Measurements from ENCODE around the gene IAH1.

The IAH1 gene, protein sequence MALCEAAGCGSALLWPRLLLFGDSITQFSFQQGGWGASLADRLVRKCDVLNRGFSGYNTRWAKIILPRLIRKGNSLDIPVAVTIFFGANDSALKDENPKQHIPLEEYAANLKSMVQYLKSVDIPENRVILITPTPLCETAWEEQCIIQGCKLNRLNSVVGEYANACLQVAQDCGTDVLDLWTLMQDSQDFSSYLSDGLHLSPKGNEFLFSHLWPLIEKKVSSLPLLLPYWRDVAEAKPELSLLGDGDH

DNA sequence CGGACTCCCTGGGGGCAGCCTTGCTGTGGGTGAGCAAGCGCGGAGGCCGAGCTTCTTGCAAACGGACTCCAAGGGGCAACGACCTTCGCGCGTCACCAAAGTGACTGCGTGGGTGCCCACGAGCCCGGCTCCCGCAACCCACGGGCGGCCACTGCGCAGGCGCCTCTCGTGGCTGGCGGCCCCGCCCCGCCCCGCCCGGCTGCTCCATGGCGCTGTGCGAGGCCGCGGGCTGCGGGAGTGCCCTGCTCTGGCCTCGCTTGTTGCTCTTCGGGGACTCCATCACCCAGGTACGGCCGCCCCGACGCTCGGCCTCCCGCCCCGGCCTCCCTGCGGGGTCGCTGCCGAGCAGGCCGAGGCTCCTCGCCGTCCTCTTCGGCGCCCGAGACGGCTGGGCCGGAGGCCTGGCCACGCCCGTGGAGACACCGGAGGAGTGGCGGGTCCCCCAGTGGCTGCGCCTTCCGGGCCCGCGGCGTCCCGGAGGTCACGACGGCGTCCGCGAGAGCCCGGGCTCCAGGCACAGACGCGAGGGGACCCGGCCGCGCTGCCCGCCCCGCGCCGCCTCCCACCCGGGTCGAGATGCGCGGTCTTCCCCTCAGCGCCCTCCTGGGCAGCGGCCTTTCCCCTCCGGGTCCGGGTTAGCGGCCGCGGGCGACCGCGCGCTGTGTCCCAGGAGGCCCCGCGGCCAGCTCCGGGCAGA lies at the start of gene IAH1:
Gene IAH1, plus strand, starts transcription at position 191 of the 697 bp plus-strand sequence. Its CDS starts 16 bp downstream, at position 207.
- DNase-seq, result no peak

DNA sequence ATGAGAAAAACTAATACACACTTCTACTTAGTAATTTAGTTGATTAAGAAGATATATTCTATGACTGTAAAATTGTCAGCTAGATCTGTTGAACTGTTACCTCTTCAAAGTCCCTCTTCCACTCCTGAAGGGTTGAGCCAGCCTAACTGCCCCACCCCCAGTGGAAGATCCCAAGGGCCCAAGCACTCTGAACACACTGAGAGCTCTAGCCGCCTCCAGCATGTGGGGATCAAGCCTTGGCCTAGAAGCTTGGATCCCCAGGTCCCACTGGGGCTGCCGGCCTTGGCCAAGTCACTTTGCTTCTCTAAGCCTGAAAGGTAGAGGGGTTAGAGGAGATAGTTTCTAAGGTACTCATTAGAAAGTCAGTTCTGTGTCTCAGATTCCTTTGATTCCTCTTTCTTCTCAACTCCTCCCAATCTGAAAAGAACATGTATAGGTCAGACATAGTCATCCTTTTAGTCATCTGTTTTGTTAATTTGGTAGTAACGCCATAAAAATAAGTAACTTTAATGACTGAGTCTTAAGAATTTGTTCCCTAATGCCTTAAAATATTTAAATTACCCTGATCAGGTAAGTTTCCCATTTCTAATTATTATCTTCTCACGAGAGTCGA lies 45.3 kb upstream of the IAH1 start:
- no peak for DNase-seq

DNA sequence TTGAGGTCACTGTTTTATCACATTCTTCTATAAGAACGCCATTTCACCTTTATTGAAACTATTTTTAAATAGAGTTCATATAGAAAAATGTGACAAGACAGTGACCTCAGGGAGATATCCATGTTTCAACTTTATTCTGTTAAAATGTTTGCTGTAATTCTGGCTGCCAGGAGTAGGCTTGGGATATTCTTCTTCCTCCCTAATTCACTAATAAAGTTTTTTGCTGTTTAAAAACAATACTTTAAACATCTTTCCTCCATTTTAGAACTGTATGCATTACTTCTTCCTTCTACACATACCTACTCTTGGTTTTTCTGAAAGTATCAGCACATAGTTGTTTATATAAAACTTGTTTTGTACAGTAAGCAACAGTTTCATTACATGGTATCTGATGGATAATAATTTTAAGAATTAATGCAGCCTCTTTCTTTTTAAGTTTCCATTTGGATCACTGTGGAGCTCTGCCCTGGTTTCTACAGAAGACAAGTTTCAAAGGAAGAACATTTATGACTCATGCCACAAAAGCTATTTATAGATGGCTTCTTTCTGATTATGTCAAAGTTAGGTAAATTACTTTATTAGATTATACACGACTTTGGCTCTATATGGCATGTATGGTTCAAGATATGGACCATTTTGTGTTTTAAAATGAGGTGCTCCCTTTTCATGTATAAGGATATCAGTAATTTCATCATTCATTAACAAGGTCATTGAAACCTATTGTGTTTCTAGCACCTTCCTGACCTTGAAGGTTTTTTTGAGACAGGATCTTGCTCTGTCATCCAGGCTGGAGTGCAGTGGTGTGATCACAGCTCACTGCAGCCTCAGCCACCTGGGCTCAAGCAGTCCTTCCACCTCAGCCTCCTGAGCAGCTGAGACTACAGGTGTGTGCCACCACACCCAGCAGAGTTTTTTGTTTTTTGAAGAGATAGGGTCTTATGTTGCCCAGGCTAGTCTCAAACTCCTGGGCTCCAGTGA lies 43.7 kb upstream of the IAH1 start:
- DNase-seq, result no peak

GRCh38 chr2:9434489-9434888 lies 39.9 kb upstream of the IAH1 start:
- no peak for DNase-seq

DNA sequence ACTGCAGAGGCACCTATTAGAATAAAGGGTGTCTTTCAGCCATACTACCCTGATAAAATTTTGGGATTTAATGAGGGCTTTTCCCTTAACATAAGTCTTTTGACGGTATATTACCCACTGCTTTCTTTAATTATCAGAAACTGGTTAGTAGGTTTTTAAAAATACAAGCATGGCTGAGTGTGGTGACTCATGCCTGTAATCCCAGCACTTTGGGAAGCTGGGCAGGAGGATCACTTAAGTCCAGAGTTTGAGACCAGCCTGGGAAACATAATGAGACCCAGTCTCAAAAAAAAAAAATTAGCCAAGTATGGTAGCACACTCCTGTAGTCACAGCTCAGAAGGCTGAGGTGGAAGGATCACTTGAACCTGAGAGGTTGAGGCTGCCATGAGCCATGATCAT lies 34.8 kb upstream of the IAH1 start:
- DNase-seq, result no peak

DNA sequence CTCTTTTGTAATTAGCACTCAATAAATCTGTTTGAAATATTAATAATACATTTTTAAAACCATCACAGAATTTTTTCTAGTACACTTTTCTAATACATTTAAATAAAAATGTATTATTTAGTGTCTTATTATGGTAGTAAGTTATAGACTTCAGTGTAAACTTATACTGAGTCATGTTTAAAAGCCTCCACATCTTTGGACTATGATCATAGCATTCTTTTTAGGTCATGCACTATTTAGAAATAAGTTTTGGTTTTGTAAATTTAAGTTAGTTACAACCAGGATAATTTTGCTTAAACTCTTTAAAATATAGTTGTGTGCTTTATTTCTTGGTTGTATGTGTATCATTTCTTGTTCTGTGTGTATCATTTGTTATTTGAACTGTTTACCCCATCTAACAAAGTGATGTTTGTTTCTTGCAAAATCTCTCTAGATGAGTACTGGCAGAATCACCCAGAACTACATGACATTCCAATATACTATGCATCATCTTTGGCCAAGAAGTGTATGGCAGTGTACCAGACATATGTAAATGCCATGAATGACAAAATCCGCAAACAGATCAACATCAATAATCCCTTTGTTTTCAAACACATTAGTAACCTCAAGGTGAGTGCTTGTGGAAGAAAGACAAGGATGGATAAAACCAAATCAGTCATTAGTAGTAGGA lies 34.2 kb upstream of the IAH1 start:
- DNase-seq, result no peak

DNA sequence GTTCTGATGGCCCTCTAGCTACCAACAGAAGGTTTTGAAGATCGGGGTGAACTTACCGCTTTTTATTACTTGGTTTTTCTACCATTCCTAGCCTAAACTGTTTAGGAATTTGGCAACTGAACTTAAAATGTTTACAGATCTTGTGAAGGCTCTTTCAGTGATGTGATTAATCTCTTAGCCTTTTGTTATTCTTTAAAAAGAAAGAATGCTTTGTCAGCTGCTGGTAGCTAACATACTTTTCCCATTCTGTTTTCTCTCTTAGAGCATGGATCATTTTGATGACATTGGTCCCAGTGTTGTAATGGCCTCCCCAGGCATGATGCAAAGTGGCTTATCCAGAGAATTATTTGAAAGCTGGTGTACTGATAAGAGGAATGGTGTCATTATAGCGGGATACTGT lies 32.8 kb upstream of the IAH1 start:
- no peak for DNase-seq

DNA sequence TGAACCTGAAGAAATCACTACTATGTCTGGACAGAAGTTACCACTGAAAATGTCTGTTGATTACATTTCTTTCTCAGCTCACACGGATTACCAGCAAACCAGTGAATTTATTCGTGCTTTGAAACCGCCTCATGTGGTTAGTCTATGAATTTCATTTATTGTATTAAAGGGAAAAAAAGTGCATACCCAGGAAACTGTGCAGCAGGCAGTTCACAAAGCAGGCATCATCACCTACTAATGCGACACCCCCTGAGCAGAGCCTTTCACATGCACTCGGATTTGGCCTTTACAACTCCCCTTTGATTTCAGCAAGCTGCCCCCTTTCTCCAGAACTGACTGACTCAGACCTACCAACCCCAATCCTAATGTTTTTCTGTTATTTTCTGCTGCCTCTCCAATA lies 30.8 kb upstream of the IAH1 start:
- DNase-seq, result no peak

GRCh38 chr2:9445089-9445488 lies 29.3 kb upstream of the IAH1 start:
- DNase-seq, result no peak

GRCh38 chr2:9451231-9451630 lies 23.1 kb upstream of the IAH1 start:
- no peak for DNase-seq

GRCh38 chr2:9460441-9461017 lies 13.8 kb upstream of the IAH1 start:
- DNase-seq, result no peak

DNA sequence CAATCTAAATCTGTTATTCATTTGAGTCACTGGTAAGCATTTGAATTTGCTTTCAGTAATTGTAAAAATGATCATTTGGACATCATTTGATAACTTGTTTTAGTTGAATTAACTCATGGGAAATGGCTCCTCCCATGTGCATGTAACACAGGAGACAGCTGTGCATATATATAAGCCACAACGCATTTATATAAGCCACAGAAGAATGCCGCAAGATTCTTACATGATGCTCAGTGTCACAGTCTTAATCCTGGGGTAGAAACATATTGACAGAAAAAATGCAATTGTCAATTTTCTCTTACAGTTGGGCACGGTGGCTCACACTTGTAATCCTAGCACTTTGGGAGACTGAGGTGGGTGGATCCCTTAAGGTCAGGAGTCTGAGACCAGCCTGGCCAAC lies 13.3 kb upstream of the IAH1 start:
- DNase-seq, result no peak

DNA sequence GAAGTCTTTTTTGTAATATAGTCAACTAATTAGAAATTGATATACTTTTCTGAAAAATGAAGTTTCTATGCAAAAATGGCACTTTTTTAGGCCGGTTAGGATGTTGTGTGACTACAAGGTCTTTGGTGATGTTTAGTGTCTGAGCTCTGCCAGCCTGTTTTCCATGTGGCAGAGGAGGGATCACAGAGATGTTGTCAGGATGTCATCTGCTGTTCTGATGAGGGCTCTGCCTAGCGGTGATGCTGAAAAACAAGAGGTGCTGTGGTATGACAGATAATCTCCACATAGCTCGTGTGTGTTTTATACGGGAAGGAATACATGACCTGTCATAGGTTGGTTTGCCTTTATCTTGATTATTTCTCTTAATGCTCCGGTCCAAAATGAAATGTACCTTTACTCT lies 12.0 kb upstream of the IAH1 start:
- no peak for DNase-seq

DNA sequence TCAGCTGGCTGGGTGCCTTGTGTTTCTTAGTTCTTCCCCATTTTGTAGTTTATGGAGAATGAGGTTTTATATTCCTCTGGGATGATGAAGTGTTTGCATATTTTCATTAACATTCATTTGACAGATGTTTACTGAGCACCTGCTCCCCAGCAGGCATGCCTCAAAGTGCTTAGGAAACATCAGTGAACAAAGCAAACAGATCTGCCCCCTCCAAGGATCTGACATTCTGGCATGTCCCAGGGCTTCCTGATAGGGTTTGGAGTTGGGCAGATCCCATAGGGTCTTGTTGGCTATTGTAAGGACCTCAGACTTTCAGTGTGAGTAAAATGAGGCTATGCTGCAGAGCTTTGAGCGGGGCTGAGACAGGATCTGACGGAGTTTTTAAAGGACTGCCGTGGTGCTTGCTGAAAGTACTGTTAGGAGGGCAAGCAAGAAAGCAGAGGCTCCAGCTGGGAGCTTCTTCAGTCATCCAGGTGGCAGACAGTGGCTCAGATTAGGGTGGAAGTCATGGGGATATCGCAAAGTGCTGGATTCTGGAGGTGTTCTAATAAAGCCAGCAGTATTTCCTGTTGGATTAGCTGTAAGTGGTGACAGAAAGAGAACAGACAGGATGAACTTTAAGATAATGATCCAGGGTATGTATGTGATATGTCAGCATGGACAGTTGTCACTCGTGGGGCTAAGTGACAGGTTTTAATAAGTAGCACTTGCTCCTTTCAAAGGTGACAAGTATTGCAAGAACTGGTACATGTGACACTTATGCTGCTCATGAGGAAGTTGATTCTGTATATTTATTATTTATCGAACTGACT lies 11.3 kb upstream of the IAH1 start:
- no peak for DNase-seq

- no peak for DNase-seq
These were observed 10.7 kb upstream of the IAH1 start for GRCh38 chr2:9463698-9464034.

GRCh38 chr2:9465170-9465569 lies 9.2 kb upstream of the IAH1 start:
- no peak for DNase-seq

GRCh38 chr2:9466147-9466683 lies 8.1 kb upstream of the IAH1 start:
- no peak for DNase-seq

- no peak for DNase-seq
These were observed 6.7 kb upstream of the IAH1 start for GRCh38 chr2:9467687-9468086.

DNA sequence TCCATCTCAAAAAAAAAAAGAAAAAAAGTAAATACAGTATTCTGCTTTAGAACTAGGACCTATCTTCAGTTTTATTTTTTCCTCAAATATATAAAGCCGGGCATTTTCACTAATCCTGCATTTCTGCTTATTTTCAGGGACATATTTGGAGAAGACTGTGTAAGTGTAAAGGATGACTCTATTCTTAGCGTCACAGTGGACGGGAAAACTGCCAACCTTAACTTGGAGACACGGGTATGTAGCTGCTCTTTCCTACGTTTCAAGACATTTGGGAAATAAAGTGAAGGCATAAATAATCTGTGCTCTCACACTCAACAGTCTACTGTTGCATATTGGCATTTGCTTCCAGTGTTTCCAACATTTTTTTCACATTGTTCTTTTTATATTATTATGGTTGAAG lies 3.1 kb upstream of the IAH1 start:
- DNase-seq, result no peak

- no peak for DNase-seq
These were observed 1.8 kb upstream of the IAH1 start for GRCh38 chr2:9472511-9472910.

GRCh38 chr2:9473308-9473984 lies 905 bp upstream of the IAH1 start:
- no peak for DNase-seq

Measured in amniotic stem cell (primary cell).